Common myeloid progenitor, CD34-positive (primary cell): ENCODE data around the gene NEU2.

Experiments
- CTCF ChIA-PET: fragments of 350-600 bp; sonication (Branson Sonifier 250); formaldehyde crosslinking; loops from one replicate; lab custom pipeline; 2021; ENCODE audit warnings: antibody characterized with exemption; lab: Charles Lee
- POLR2A ChIA-PET: fragments of 350-600 bp; sonication (Branson Sonifier 250); formaldehyde crosslinking; loops from one replicate; lab custom pipeline; 2021; ENCODE audit warnings: antibody characterized with exemption; lab: Charles Lee
- DNase-seq, 3 donors: peaks; one replicate each; pipeline versions ENCODE4 v3.0.0 to v3.0.0-alpha.2; 2013
- H3K27ac ChIP-seq, 2 experiments: 1 replicate in 1 of 2; 2 replicates in 1 of 2; pipeline ENCODE4 v1.7.0; 2013; ENCODE audit warnings: inconsistent platforms in 2 of 2, low read length in 2 of 2, mild to moderate bottlenecking in 2 of 2, low read depth in 1 of 2, moderate library complexity in 1 of 2; ENCODE audit not compliant: severe bottlenecking in 2 of 2, insufficient read depth in 1 of 2, poor library complexity in 1 of 2
- H3K27me3 ChIP-seq, 5 experiments: replicated peaks in 2 of 5; 1 replicate in 3 of 5; 2 replicates in 2 of 5; pipeline versions ENCODE4 v1.6.1 to v1.7.0; 2013; ENCODE audit warnings: low read length in 4 of 5, mild to moderate bottlenecking in 2 of 5, moderate library complexity in 2 of 5, inconsistent platforms in 1 of 5; ENCODE audit not compliant: insufficient read depth in 5 of 5, control insufficient read depth in 4 of 5
- H3K36me3 ChIP-seq, 4 experiments: 1 replicate in 2 of 4; 2 replicates in 2 of 4; pipeline versions ENCODE4 v1.6.1 to v1.7.0; 2013; ENCODE audit warnings: low read length in 3 of 4, control low read depth in 1 of 4, mild to moderate bottlenecking in 1 of 4; ENCODE audit not compliant: control insufficient read depth in 4 of 4, insufficient read depth in 4 of 4
- H3K4me1 ChIP-seq, 4 experiments: 1 replicate in 3 of 4; 2 replicates in 1 of 4; pipeline versions ENCODE4 v1.6.1 to v1.7.1; 2013; ENCODE audit warnings: low read length in 3 of 4, mild to moderate bottlenecking in 3 of 4, control low read depth in 1 of 4, inconsistent platforms in 1 of 4, moderate library complexity in 1 of 4; ENCODE audit not compliant: control insufficient read depth in 4 of 4, insufficient read depth in 4 of 4; ENCODE audit errors: control extremely low read depth in 1 of 4
- H3K4me3 ChIP-seq, 7 experiments: 1 replicate in 4 of 7; 2 replicates in 3 of 7; pipeline versions ENCODE4 v1.5.1 to v1.7.0; 2013; ENCODE audit warnings: mild to moderate bottlenecking in 7 of 7, low read length in 6 of 7, moderate library complexity in 6 of 7, inconsistent platforms in 2 of 7, low read depth in 2 of 7, control low read depth in 1 of 7; ENCODE audit not compliant: insufficient read depth in 4 of 7, control insufficient read depth in 1 of 7; ENCODE audit errors: extremely low read depth in 1 of 7
- H3K9me3 ChIP-seq, 5 experiments: 1 replicate in 4 of 5; 2 replicates in 1 of 5; pipeline versions ENCODE4 v1.6.1 to v1.7.1; 2013; ENCODE audit warnings: low read length in 4 of 5, mild to moderate bottlenecking in 2 of 5, inconsistent platforms in 1 of 5, low read depth in 1 of 5, moderate library complexity in 1 of 5; ENCODE audit not compliant: control insufficient read depth in 4 of 5, insufficient read depth in 2 of 5; ENCODE audit errors: control extremely low read depth in 1 of 5
- WGBS: methylation state at CpG from one replicate; pipeline ENCODE4 v1.1.5; 2013; ENCODE audit not compliant: insufficient coverage; 5-methylcytosine and 5-hydroxymethylcytosine counted together

The NEU2 gene

DNA sequence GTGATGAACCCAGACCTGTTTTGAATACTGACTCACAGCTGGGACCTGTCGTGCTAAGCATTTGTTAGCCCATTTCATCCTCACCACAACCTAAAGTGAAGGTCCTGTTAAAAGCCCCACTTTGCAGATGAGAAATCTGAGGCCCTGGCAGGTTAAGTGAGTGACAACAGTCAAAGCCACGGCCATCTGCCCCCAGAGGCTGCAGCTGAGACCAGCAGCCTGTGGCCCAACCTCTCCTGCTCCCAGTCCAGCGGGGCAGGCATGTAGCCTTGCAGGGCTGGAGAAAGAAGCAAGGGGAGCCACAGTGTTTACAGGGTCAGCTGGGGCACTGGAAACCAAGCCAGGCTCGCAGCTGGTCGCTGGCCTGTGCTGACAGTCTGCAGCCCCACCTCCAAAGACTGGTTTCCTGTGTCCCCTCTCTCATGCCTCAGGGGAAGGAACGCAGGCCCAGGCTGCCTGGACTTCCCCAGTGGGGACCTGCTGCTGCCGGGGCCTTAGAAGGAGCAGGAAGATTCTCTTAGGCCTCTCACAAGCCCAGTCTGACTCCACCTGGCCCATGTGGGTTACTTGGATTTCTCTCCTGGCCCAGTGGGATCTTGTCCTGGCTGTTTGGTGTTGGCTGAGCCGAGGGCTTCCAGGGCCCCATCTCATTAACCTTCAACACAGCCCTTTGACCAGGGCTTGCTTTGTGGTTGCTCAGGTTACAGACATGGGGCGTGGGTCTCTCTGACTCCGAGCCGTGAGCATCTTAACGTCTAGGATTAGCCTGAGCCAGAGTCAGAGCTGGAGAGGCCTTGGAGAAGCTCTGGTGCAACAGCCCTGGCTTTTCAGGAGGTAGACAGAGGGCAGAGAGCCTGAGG, 29.3 kb downstream of the NEU2 start:
- Histone ChIP-seq H3K27ac (peak overlapping the region; percentile 80 to 90), H3K9me3 (no peaks in the 10 kb centered on the region), H3K27me3 (no peaks in the 10 kb centered on the region), H3K4me1 (peaks cover 16 to 76% (median 57%) of the 10 kb centered on the region in 4 experiments), H3K4me3 (peak overlapping the region; percentile 65 to 99 (median 95)), H3K36me3 (peaks cover 2 to 34% (median 18%) of the 10 kb centered on the region in 4 experiments)
- DNase-seq = peak in 2 of 3 donors; percentile 45 to 58
- ChIA-PET CTCF (interaction anchor here (0.5 to 4.5 kb wide), 17 partner anchors 9 to 209 kb away, joined by 3 to 42 read pairs (median 5); no protein-coding TSS in a partner anchor), POLR2A (interaction anchor here (0.6 to 2.4 kb wide), 6 partner anchors 8 to 39 kb away, joined by 3 to 9 read pairs (median 4); no protein-coding TSS in a partner anchor)
- 3% methylated on average over 11 of the region's 12 CpGs for WGBS

- 9% methylated on average over 2 of the region's 4 CpGs for WGBS
- ChIA-PET CTCF (interaction anchor here (1.2 to 2.5 kb wide), 7 partner anchors 8 to 170 kb away, joined by 3 to 11 read pairs (median 5); no protein-coding TSS in a partner anchor), POLR2A (no interaction called here)
- Histone ChIP-seq H3K27ac (peak overlapping the region; percentile 26 to 90), H3K27me3 (no peaks in the 10 kb centered on the region), H3K4me3 (peak overlapping the region; percentile 65 to 99 (median 95)), H3K9me3 (peaks cover 0 to 6% (median 0%) of the 10 kb centered on the region in 5 experiments), H3K36me3 (peaks cover 4 to 41% (median 24%) of the 10 kb centered on the region in 4 experiments), H3K4me1 (peaks cover 16 to 75% (median 59%) of the 10 kb centered on the region in 4 experiments)
- no peak for DNase-seq
Measured at GRCh38 chr2:233062451-233062850, 30.0 kb downstream of the NEU2 start.

GRCh38 chr2:233062946-233063268, 30.4 kb downstream of the NEU2 start:
- 0% methylated on average over 5 of the region's 6 CpGs for WGBS
- ChIA-PET POLR2A (no interaction called here), CTCF (interaction anchor here (2.5 kb wide), 1 partner anchor 19 kb away, joined by 11 read pairs; no protein-coding TSS in a partner anchor)
- no peak for DNase-seq
- Histone ChIP-seq H3K27ac (peak overlapping the region in 1 of 2 experiments; percentile 90), H3K9me3 (peaks cover 0 to 6% (median 0%) of the 10 kb centered on the region in 5 experiments), H3K27me3 (no peaks in the 10 kb centered on the region), H3K4me3 (peak overlapping the region in 6 of 7 experiments; percentile 84 to 99 (median 96)), H3K4me1 (peaks cover 16 to 78% (median 59%) of the 10 kb centered on the region in 4 experiments), H3K36me3 (peaks cover 4 to 45% (median 27%) of the 10 kb centered on the region in 4 experiments)

DNA sequence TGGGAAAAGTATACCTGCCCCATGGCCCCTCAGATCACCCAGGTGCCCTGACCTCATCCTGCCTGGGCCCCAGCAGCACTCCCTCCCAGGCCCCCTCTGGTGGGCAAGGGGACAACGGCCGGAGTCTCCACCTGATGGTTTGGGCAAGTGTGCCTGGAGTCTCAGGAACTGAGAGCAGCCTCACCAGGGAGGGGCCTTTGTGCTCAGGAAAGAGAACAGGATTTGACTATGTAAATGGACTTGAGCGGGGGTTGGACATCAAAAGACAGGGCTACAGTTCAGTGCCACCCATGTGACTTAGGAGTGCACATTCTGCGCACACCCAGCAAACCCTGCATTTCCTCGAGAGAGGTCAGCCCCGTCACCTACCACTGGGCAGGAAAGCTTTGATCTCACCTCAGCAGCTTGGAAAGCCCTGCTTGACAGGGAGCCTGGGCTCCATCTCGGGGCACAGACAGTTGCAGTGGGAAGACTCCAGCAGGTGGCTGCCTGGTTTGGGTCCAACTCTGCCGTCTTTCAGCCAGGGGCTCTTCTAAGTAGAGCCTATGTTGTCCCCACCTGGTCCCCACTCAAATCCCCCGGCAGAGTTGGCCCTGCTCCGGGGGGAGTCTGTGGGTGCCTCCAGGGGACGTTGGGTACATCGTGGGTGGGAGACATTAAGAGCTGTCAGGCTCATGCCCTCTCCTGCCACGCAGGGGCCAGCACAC, 30.9 kb downstream of the NEU2 start:
- Histone ChIP-seq H3K27ac (peak overlapping the region in 1 of 2 experiments; percentile 1), H3K27me3 (no peaks in the 10 kb centered on the region), H3K4me3 (peak overlapping the region; percentile 5 to 99 (median 95)), H3K9me3 (peaks cover 0 to 6% (median 0%) of the 10 kb centered on the region in 5 experiments), H3K36me3 (peaks cover 4 to 46% (median 27%) of the 10 kb centered on the region in 4 experiments), H3K4me1 (peaks cover 16 to 75% (median 60%) of the 10 kb centered on the region in 4 experiments)
- ChIA-PET POLR2A (no interaction called here), CTCF (interaction anchor here (0.8 to 2.5 kb wide), 5 partner anchors 14 to 44 kb away, joined by 3 to 11 read pairs (median 5); no protein-coding TSS in a partner anchor)
- 14% methylated on average over 11 of the region's 13 CpGs for WGBS
- DNase-seq = no peak

DNA sequence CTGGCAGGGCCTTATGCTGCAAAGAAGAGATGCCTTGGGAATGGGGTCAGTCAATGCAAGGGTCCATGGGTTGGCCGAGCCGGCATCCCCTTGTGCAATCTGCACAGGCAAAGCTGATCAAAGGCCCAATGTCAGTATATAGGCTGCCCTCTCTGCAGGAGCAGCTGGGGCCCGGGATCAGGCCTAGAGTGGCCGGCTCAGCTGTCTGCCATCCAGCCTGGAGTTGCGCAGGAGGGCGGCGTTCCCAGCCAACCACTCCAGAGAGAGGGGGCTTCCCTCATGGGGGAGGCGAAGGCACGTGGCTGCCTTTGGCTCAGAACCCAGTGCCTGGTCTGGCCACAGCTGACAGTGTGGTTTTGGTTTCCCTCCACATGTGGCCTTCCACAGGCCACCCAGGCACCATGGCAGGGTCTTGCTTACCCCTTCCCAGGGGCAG, 31.5 kb downstream of the NEU2 start:
- H3K4me3 ChIP-seq = peak overlapping the region in 6 of 7 experiments; percentile 49 to 99 (median 94)
- H3K9me3 ChIP-seq = peaks cover 0 to 6% (median 0%) of the 10 kb centered on the region in 5 experiments
- no peaks in the 10 kb centered on the region for H3K27me3 ChIP-seq
- ChIA-PET POLR2A (interaction anchor here (0.6 to 0.8 kb wide), 2 partner anchors 9 to 78 kb away, joined by 3 read pairs; no protein-coding TSS in a partner anchor), CTCF (interaction anchor here (0.7 to 2.5 kb wide), 7 partner anchors 10 to 43 kb away, joined by 3 to 13 read pairs (median 5); no protein-coding TSS in a partner anchor)
- no peak overlapping the region for H3K27ac ChIP-seq
- peaks cover 16 to 75% (median 60%) of the 10 kb centered on the region in 4 experiments for H3K4me1 ChIP-seq
- 12% methylated on average over 9 of the region's 9 CpGs for WGBS
- DNase-seq = no peak
- peaks cover 4 to 50% (median 31%) of the 10 kb centered on the region in 4 experiments for H3K36me3 ChIP-seq

DNA sequence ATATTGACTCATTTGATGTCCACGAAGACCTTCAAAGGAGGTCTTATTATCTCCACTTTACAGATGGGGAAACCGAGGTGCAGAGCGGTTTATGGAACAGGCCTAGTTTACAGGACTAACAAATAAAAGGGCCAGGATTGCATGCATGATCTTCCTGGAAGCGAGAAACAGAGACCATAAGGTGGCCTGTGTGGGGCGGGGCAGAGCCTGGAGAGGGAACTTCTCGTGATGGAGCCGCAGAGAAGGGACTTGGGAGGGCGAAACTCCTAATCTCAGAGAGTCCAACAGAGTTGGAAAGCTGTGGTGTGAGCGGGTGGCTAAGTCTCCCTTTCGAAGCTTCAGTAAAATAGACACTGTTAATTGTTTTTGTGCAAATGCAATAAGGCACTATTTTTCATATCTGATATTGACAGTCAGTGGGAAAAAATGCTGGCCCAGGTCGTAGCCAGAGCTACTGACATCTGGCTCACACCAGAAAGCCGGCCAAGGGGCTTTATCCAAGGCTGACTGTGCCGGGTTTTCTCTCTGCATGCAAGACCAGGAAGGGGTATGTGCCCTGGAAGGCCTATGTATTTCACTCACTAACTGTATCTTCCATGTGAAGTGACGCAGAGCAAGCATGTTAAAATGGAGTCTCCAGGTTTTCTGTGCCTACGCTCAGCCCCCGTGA, 32.2 kb downstream of the NEU2 start:
- ChIA-PET CTCF (interaction anchor here (0.7 to 2.5 kb wide), 9 partner anchors 10 to 43 kb away, joined by 3 to 13 read pairs (median 5); no protein-coding TSS in a partner anchor), POLR2A (interaction anchor here (0.6 to 1.6 kb wide), 3 partner anchors 9 to 77 kb away, joined by 3 to 6 read pairs (median 3); no protein-coding TSS in a partner anchor)
- no peak overlapping the region for H3K27ac ChIP-seq
- H3K27me3 ChIP-seq = no peaks in the 10 kb centered on the region
- 56% methylated on average over 11 of the region's 16 CpGs for WGBS
- DNase-seq = no peak
- peaks cover 16 to 73% (median 55%) of the 10 kb centered on the region in 4 experiments for H3K4me1 ChIP-seq
- H3K4me3 ChIP-seq = peak overlapping the region in 6 of 7 experiments; percentile 49 to 99 (median 94)
- peaks cover 0 to 6% (median 0%) of the 10 kb centered on the region in 5 experiments for H3K9me3 ChIP-seq
- peaks cover 4 to 51% (median 33%) of the 10 kb centered on the region in 4 experiments for H3K36me3 ChIP-seq
